ENCODE measurements around the gene ARTN. TPM values are rescaled to one million over a fixed set of nuclear protein-coding genes. Genes with fewer than 3 reads are reported as not detected.

ARTN gene
- total RNA-seq, 2 donors from 2014 or later: 0.25 TPM; not detected in 1

DNA sequence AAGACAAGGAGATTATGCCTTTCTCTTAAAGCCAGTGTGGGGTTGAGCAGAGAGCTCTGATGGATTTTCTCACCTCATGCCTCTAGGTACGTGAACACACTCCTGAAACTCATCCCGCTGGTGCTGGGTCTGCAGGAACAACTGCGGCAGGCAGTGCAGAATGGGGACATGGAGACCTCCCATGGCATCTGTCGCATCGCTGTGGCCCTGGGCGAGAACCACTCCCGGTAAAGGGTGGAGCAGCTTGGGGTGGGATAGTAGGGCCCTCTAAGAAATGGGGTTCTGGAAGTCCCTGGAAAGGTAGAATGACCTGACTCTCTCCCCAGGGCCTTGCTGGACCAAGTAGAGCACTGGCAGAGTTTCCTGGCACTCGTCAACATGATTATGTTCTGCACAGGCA, 22.6 kb downstream of the ARTN start:
- H3K36me3 Mint-ChIP-seq: peaks cover 0 to 2% of the 10 kb centered on the region in 2 donors
- no peak for ATAC-seq
- H3K9me3 Mint-ChIP-seq: no peaks in the 10 kb centered on the region

DNA sequence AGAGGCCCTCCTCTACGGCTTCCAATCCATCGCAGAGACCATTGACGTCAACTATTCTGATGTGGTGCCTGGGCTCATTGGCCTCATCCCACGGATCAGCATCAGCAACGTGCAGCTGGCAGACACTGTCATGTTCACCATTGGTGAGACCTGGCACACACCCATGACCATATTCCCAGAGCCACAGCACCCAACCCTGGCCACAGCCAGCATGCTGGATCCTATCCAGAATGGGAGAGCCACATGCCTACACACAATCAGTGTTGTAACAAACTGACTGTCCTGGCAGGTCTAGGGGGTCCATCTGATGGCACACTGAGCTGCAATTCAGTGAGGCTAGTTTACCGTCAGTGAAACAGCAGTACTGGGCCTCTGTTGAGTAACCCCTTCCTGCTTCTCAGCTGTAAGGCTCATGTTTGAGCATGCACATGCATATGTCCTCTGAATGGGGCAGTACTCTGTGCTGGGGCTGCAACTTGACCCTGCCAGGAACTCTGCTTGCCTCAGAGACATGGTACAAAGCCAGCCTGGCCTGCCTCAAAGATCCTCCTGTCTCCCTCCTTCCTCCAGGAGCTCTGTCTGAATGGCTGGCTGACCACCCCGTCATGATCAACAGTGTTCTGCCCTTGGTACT, 23.9 kb downstream of the ARTN start:
- H3K9me3 Mint-ChIP-seq: no peaks in the 10 kb centered on the region
- no peak overlapping the region for H3K27ac Mint-ChIP-seq
- peaks cover 0 to 3% of the 10 kb centered on the region in 2 donors for H3K36me3 Mint-ChIP-seq
- DNase-seq (ENCODE audit: low spot score in 2 of 2): no peak
- no peak for ATAC-seq

More for the DNA sequence above, 22.6 kb downstream of the ARTN start:
- no peak for DNase-seq (ENCODE audit: low spot score in 2 of 2)
- H3K27ac Mint-ChIP-seq: no peak overlapping the region

DNA sequence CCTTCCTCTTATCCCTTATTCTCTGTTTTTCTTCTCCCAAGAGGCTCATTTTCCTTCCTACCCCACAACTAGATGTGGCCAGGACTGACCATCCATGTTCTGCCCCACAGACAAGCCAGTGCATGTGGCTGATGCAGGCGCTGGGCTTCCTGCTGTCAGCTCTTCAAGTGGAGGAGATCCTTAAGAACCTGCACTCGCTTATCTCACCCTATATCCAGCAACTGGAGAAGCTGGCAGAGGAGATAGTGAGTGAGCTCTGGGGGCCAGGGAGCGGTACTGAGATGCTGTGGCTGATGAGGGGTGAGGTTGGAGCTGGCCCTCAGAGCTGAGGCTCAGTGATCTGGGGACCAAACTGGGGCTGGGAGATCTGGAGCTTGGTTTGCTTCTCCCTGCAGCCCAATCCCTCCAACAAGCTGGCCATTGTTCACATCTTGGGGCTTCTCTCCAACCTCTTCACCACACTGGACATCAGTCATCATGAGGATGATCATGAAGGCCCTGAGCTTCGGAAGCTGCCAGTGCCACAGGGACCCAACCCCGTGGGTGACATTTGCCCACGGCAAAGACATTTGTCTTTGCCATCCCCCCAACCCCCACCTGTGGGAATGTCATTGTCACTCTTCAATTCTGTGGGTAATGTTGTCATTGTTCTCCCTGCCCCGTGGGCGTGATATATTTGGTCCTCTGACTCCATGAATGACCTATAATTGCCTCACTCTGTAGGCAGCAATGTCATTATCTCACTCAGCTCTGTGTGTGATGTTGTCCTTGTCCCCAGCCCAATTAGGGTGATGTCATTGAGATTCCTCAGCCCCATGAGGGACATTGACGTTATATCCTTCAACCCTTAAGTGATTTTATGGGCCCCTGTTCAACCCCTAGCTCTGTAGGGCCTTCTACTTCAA, 25.0 kb downstream of the ARTN start:
- DNase-seq (ENCODE audit: low spot score in 2 of 2): no peak
- no peak for ATAC-seq
- peaks cover 0 to 5% of the 10 kb centered on the region in 2 donors for H3K36me3 Mint-ChIP-seq
- no peak overlapping the region for H3K27ac Mint-ChIP-seq
- H3K9me3 Mint-ChIP-seq: no peaks in the 10 kb centered on the region

DNA sequence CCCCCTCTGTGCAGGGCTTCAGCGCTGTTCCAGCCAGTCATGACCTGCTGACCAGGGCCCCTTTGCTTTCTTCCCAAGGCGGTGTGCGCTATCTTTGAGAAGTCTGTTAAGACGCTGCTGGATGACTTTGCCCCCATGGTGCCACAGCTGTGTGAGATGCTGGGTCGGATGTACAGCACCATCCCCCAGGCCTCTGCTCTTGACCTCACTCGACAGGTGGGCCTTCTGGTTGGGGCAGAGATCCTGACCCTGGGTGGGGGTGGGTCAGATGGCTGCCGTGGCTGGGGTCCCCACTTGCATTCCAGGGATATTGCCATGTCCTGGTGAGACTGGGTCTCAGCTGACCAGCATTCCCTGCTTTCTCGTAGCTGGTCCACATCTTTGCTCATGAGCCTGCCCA, 27.2 kb downstream of the ARTN start:
- DNase-seq (ENCODE audit: low spot score in 2 of 2): no peak
- no peak overlapping the region for H3K27ac Mint-ChIP-seq
- H3K36me3 Mint-ChIP-seq: peaks cover 0 to 5% of the 10 kb centered on the region in 2 donors
- ATAC-seq: no peak
- H3K9me3 Mint-ChIP-seq: no peaks in the 10 kb centered on the region

DNA sequence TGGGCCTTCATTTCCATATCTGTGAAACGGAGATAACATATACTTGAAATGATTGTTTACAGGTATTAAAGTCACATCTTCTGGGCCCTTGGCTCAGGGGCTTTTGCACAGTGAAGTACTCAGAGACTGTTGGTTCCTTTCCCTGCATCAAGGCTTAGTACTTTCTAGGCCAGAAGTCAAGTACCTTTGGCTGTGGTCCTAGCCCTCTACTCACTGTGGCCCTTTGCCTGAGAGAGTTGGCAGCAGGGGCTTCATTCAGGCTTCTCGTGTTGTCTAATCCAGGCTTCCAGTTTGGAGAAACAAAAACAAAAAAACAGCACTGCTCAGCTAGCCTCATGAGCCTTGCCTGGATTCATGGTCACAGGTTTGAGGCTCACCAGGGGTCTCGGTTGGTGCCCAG, 28.1 kb downstream of the ARTN start:
- DNase-seq (ENCODE audit: low spot score in 2 of 2): no peak
- Mint-ChIP-seq H3K9me3 (no peaks in the 10 kb centered on the region), H3K36me3 (peaks cover 0 to 5% of the 10 kb centered on the region in 2 donors), H3K27ac (no peak overlapping the region)
- ATAC-seq: no peak

DNA sequence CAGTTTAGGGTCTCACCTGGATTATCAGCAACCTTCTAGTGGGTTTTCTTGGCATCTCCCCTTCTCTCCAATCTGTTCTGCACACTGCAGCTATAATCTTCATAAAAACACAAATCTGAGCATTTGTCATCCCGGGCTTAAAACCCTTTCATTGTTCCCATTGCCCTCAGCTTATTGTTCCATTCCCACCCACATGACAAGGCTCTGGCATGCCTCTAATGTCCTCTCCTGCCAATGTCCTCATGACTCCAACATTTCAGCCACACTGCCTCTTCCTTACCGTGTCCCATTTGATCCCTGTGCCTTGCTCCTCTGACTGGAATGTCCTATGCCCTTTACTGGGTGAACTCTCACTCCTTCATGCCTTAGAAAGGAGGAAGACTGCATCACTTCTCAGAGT, 28.7 kb downstream of the ARTN start:
- DNase-seq (ENCODE audit: low spot score in 2 of 2) (no peak), ATAC-seq (no peak)
- H3K27ac Mint-ChIP-seq: no peak overlapping the region
- no peaks in the 10 kb centered on the region for H3K9me3 Mint-ChIP-seq
- H3K36me3 Mint-ChIP-seq: peaks cover 0 to 5% of the 10 kb centered on the region in 2 donors

DNA sequence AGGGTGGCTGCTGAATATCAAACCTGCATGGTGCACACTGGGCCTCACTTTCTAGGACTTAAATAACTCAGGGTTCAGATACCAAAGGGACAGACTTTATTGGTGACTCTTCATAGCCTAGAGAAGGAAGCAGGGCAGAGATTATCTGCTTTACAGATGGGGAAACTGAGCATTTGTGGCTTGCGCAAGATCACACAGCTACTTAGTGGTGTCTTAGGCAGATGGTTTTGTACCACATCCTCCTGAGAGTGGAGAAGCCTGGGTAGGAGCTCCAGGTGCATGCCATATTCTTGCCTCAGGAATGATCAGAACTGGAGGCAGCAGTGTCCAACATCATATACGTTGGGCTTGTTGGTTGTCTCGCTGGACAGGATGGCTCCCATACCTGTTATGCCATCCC, 29.4 kb downstream of the ARTN start:
- no peaks in the 10 kb centered on the region for H3K9me3 Mint-ChIP-seq
- H3K36me3 Mint-ChIP-seq: peaks cover 0 to 5% of the 10 kb centered on the region in 2 donors
- ATAC-seq (no peak), DNase-seq (ENCODE audit: low spot score in 2 of 2) (no peak)
- H3K27ac Mint-ChIP-seq: no peak overlapping the region

DNA sequence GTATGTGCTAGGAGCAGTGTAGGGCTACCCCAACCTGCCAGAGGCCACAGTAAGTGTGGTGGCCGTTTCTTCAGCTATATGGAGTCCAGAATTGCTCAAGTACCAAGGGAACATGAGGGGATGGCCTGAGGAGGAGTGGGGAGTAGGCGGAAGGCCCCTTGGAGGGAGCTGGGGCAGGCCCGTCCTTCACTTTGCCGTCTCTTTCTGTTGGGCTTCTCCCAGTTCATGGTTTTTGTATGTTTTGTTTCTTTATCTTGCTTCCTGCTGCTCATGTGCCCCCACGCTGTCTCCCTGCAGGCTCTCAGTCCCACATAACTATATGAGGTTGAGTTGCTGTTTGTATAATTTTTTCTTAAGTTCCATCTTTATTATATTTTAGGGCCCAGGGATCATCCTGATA, 30.3 kb downstream of the ARTN start:
- no peak for DNase-seq (ENCODE audit: low spot score in 2 of 2)
- no peak for ATAC-seq
- Mint-ChIP-seq H3K27ac (no peak overlapping the region), H3K36me3 (peaks cover 0 to 5% of the 10 kb centered on the region in 2 donors), H3K9me3 (no peaks in the 10 kb centered on the region)

DNA sequence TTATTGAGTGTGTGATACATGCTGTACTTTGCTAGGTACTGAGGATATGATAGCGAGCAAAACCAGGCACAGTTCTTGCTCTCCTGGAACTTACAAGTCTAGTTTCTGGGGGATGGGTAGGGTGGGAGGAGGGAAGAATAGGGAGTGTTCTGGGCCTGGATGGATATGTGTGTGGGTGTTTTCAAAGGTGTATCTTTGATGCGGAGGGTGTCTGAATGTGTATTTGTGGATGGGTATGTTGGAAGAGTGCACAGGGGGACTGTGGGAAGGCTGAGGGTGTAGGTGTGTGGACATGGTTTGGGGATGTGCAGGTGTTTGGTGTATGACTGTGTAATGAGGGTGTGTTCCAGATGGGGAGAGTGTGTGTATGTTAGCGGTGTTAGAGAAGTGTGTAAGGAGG, 31.7 kb downstream of the ARTN start:
- Mint-ChIP-seq H3K27ac (no peak overlapping the region), H3K9me3 (no peaks in the 10 kb centered on the region), H3K36me3 (peaks cover 0 to 11% of the 10 kb centered on the region in 2 donors)
- ATAC-seq: no peak
- no peak for DNase-seq (ENCODE audit: low spot score in 2 of 2)

DNA sequence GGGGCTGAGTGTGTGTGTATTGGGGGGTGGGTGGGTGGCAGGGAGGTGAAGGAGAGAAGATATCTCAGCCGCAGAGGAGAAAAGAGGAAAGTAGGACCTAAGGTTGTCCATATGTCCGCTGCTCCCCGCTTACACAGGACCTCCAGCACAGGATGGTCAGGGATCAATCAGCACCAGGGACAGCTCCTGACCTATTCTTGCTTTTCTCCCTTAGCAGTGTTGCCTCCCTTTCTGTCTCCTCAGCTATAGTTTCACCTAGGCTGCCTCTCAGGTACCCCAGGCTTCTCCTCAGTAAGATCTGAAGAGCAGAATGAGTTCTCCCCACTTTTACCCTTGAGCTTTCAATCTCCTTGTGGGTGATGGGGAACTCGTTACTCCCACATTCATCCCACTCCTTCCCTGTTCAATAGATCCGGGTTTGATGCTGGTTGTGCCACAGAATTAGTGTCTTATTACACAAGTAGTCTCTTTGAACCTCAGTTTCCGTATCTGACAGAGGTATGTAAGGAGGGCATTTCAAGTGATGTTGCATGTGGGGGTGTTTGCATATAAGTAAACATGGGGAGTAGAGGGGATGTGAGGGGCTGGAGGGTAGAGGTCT, 34.8 kb downstream of the ARTN start:
- Mint-ChIP-seq H3K9me3 (no peaks in the 10 kb centered on the region), H3K27ac (no peak overlapping the region), H3K36me3 (peaks cover 4 to 11% of the 10 kb centered on the region in 2 donors)
- ATAC-seq (no peak), DNase-seq (ENCODE audit: low spot score in 2 of 2) (no peak)

DNA sequence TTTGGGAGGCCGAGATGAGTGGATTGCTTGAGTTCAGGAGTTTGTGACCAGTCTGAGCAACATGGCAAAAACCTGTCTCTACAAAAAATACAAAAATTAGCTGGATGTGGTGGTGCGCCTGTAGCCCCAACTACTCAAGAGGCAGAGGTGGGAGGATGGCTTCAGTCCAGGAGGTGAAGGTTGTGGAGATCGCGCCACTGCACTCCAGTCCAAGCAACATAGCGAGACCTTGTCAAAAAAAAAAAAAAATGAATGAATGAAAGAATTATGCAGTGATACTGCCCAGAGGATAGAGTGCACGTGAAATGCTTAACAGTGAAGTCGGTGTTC, 35.8 kb downstream of the ARTN start:
- ATAC-seq (no peak), DNase-seq (ENCODE audit: low spot score in 2 of 2) (no peak)
- no peaks in the 10 kb centered on the region for H3K9me3 Mint-ChIP-seq
- H3K27ac Mint-ChIP-seq: peak overlapping the region in 1 of 2 donors; percentile 88
- H3K36me3 Mint-ChIP-seq: peaks cover 6 to 16% of the 10 kb centered on the region in 2 donors

DNA sequence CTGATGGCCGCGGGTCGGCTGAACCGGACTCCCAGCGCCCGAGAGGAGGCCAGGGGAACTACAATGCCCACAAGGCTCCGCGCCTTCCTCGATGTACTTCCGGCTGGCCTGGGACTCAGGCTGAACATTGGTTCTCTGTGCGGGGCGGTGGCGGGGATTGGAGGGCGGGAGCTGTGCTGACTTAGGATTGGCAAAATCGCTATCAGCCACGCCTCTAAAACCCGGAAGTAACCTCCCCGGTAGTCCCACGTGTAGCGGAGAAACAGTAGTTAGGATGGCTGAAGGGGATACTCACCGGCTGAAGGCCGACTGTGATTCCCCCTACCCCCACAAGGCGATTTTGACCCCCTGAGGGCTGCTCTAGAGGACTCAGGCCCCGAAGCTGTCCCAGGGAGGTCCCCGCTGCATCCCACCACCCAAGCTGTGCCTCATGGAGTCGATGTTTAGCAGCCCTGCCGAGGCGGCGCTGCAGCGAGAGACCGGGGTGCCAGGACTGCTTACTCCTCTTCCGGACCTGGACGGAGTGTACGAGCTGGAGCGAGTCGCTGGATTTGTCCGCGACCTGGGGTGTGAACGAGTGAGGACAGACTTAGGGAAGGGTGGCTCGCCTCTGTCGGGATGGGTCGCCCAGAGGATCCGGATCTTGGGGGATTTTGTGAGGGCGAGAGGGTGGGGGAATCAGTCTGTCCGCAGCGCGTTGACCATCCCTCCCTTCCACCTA, 36.3 kb downstream of the ARTN start, which contains the start of gene DPH2:
DPH2 (plus strand) TSS at position 265 of the 721 bp plus-strand sequence; CDS start at position 431, 166 bp downstream.
- DNase-seq (ENCODE audit: low spot score in 2 of 2) (peak; percentile 88 to 92), ATAC-seq (peak; percentile 91 to 95)
- no peaks in the 10 kb centered on the region for H3K9me3 Mint-ChIP-seq
- peaks cover 6 to 16% of the 10 kb centered on the region in 2 donors for H3K36me3 Mint-ChIP-seq
- peak within 1 kb of the TSS; percentile 88 to 91 for H3K27ac Mint-ChIP-seq

DNA sequence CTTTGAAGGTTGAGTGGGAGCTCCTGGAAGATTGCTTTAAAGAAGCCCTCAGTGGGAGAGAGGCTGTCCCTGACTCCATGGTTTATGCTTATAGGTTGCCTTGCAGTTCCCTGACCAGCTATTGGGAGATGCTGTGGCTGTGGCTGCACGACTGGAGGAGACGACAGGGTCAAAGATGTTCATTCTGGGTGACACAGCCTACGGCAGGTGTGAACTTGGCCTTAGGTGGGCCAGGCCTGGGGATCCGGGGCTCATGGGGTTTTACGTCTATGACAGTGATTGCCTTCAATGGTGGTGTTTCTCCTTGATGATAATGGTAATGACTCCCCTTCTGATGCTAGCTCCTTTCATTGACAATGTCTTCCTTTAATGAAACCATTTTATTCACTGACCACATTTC, 36.9 kb downstream of the ARTN start:
- Mint-ChIP-seq H3K9me3 (no peaks in the 10 kb centered on the region), H3K36me3 (peaks cover 6 to 18% of the 10 kb centered on the region in 2 donors), H3K27ac (peak overlapping the region; percentile 88 to 91)
- no peak for DNase-seq (ENCODE audit: low spot score in 2 of 2)
- ATAC-seq: no peak

DNA sequence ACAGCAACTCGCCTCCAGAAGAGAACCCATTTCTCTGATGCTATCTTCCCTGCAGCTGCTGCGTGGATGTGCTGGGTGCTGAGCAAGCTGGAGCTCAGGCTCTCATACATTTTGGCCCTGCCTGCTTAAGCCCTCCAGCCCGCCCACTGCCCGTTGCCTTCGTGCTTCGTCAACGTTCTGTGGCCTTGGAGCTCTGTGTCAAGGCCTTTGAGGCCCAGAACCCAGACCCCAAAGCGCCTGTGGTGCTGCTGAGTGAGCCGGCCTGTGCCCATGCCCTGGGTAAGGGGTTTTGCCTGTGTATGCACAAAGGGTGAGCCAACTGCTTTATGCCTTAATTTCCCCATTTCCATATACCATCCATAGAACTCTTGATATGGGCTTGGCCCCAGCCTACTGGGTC, 37.3 kb downstream of the ARTN start:
- ATAC-seq (no peak), DNase-seq (ENCODE audit: low spot score in 2 of 2) (no peak)
- H3K9me3 Mint-ChIP-seq: no peaks in the 10 kb centered on the region
- peak overlapping the region; percentile 88 to 91 for H3K27ac Mint-ChIP-seq
- H3K36me3 Mint-ChIP-seq: peaks cover 6 to 22% of the 10 kb centered on the region in 2 donors

DNA sequence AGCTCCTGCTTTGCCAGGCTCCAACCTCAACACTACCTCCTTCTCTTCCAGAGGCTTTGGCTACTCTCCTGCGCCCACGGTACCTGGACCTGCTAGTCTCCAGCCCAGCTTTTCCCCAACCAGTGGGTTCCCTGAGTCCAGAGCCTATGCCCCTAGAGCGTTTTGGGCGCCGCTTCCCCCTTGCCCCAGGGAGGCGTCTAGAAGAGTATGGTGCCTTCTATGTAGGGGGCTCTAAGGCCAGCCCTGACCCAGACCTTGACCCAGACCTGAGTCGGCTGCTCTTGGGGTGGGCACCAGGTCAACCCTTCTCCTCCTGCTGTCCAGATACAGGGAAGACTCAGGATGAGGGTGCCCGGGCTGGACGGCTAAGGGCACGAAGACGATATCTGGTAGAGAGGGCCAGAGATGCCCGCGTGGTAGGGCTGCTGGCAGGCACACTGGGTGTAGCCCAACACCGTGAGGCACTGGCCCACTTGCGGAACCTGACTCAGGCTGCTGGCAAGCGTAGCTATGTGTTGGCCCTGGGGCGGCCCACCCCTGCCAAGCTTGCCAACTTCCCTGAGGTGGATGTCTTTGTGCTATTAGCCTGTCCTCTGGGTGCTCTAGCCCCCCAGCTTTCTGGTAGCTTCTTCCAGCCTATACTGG, 37.9 kb downstream of the ARTN start:
- Mint-ChIP-seq H3K9me3 (no peaks in the 10 kb centered on the region), H3K27ac (peak overlapping the region in 1 of 2 donors; percentile 88), H3K36me3 (peaks cover 11 to 27% of the 10 kb centered on the region in 2 donors)
- no peak for DNase-seq (ENCODE audit: low spot score in 2 of 2)
- ATAC-seq: no peak

DNA sequence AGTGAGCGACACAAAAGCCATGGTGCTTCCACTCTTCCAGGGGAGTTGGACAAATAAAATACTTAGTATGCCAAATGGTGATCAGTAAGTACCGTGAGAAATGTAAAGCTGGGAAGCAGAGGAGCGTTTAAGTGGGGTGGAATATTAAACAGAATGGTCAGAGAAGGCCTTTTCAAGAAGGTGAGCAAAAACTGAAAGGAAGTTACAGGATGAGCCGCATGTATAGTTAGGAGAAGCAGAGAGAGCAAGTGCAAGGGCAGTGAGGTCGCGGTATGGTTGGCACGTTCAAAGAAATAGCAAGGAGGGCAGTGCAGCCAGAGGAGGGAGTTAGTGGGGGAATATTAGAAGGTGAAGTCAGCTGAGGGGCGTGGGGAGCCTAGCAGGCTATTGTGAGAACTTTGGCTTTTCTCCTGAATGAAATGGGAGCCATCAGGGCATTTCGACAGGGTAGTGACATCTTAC, 40.4 kb downstream of the ARTN start:
- ATAC-seq: no peak
- H3K36me3 Mint-ChIP-seq: peaks cover 29 to 45% of the 10 kb centered on the region in 2 donors
- no peak for DNase-seq (ENCODE audit: low spot score in 2 of 2)
- H3K9me3 Mint-ChIP-seq: no peaks in the 10 kb centered on the region
- H3K27ac Mint-ChIP-seq: peak overlapping the region; percentile 91
